Right ventricle myocardium superior (tissue), 1 donor: ENCODE data around the gene CPN2. TPM values are rescaled to one million over a fixed set of nuclear protein-coding genes. Genes with fewer than 3 reads are reported as not detected.

ENCODE experiments used
- ATAC-seq: fragments of 200-7000 bp; cut with Tn5 transposase; one replicate; pipeline ENCODE4 v1.9.1; 2020; ENCODE audit warnings: mild to moderate bottlenecking; ENCODE audit not compliant: poor library complexity
- DNase-seq: peaks from one replicate; pipeline ENCODE4 v3.0.0-alpha.2; 2020
- intact Hi-C: fragments of 100-400 bp; cut with DNase I; formaldehyde crosslinking; loops from one replicate; pipeline ENCODE4 v1.11.2; 2022
- total RNA-seq: library from RNA; stranded (reverse); fragmentation: NEBNext Ultra II Directional; extraction: Animal tissue kit (Norgen Biotek cat#: 25700); gene quantifications from one replicate; pipeline ENCODE4 v1.2.1, GENCODE V29; 2021
- donor health status: DM: no; HTN: yes; CAD: no; lungs with severe emphysema.

Gene CPN2
- total RNA-seq, 1 donor from 2014 or later = 2.4 TPM

DNA sequence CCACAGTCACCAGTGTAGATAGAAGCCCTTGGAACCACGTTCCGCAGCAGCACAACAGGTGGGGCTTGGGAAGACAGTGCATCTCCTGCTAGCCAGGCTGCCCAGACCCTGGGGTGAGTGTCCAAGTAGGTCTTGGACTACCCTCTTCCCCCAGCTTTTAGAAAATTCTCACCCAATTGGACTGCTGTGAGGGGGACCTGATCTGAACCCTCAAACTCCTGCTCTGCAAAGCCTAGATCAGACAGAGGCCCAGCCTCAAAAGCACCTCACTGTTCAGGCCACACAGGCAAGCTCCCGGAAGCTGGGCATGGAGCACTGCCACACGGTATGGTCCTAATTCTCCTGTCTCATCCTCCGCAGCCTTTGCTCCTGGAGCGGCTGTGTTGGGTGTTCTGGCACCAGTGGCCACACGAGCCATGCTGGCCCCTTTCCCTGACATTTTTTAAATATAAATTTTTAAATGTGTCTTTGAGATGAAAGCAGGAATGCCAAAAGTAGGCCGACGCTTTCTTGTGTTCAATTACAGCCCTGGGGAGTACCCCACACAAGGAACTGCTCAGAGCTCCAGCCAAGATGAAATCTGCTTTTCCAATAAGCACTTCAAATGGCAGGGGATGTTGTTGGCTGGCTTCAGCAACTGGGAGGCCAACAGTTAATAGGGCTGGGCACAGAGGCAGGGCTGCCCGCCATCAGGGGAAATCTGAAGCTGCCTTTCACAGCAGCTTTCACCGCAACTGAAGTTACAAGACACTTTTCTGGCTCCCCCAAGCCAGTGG is 40.9 kb downstream of the CPN2 start:
- DNase-seq = no peak
- no peak for ATAC-seq
- intact Hi-C loops = loop anchor here (5.0 kb wide), 1 partner anchor 38 kb away; no protein-coding TSS in a partner anchor

DNA sequence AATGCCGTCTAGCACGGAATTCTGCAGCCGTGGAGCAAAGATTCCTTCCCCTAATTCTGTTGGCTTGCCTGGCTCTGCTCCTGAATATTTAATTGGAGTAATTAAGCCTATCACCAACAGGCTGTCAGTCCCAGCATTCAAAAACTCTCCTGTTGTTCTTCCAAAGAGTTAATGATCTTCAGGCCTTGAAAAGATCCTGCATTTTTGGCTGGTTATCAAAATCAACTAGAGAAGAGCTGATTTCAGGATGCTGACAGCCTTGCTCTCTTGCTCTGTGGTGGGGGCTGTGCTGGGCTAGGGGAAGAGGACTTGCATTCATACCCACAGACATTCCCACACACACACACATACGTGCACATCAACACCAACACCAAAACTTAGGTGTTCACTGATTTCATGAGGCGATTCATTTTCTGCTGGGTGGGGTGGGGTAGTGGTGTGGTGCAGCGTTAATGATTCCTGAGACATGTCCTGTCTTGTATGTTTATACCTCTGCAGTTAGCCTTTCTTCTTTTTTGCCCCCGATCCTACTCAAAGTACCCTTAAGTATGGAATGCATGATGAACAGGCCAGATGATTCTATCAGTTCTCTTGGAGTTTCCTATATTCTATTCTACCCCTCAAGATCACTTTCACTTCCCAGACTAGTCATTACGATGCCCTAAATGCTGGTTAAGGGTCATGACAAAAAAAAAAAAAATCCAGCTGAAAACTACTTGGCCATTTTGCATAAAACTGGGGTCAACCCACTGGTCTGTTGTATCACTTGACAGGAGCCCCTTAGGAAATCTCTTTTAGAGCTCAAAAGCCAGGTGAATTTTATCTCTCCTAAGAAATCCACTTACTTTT is 42.3 kb downstream of the CPN2 start:
- ATAC-seq = no peak
- no peak for DNase-seq
- intact Hi-C loops = no loop called here

DNA sequence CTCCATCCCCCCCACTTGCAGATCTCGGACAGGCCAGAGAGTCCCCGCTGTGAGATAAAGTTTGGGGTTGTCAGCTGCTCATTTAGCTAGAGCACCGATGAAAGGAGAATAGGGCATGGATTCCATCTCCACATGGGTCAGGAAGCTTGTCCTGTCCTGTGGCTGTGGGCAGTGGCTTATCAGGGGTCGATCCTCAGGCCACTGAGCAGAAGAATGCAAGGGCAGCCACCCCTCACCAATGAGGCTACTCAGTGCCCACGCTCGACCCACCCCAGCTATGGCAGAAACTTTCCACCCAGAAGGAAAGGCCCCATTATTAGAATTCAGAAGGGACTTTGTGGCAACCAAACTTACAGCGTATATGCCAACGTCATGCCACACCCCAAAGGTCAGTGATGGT is 43.3 kb downstream of the CPN2 start:
- no peak for ATAC-seq
- DNase-seq = no peak
- intact Hi-C loops = no loop called here

DNA sequence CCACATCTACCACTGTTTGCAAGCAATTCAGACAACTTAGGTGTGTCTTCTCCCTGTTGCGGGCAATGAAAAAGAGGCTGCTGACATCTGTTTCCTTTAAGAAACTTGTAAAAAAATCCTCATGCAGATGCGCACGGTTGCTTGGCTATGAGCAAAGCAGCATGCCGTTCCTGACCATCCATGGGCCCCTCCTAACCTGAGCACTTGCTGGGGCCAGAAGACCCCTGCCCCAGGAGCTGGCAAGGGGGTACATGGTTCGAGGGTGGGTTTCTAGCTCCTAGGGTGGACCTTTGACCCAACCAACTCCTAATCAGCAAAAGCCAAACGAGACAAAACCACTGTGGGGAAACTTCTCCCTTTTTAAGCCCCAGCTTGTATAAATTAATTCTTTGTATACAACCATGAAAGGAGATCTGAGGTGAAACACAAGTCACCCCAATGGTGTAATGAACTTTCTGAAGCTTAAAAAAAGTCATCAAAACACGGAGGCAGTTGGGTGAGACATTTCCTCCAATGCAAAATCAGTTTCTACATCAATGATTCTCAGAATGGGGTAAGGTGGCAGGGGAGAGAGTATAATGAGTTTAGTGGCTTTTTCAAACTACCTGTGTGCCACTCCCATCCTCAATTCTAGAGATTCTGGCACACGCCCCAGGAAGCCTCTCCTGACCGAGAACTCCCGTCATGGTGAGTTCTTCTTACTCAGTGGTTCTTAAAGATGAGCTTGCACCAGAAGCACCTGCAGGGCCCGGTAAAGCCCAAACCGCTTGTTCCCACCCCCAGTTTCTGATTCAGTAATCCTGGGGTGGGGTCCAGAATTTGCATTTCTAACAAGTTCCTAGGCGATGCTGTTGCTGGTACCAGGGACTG is 44.1 kb downstream of the CPN2 start:
- ATAC-seq (no peak), DNase-seq (no peak)
- intact Hi-C loops = no loop called here

GRCh38 chr3:194306109-194306686 is 44.9 kb downstream of the CPN2 start:
- ATAC-seq = no peak
- intact Hi-C loops = no loop called here

GRCh38 chr3:194305356-194306108 is 45.6 kb downstream of the CPN2 start:
- intact Hi-C loops = no loop called here
- ATAC-seq (no peak), DNase-seq (no peak)

More at GRCh38 chr3:194306109-194306686, 44.9 kb downstream of the CPN2 start:
- no peak for DNase-seq

DNA sequence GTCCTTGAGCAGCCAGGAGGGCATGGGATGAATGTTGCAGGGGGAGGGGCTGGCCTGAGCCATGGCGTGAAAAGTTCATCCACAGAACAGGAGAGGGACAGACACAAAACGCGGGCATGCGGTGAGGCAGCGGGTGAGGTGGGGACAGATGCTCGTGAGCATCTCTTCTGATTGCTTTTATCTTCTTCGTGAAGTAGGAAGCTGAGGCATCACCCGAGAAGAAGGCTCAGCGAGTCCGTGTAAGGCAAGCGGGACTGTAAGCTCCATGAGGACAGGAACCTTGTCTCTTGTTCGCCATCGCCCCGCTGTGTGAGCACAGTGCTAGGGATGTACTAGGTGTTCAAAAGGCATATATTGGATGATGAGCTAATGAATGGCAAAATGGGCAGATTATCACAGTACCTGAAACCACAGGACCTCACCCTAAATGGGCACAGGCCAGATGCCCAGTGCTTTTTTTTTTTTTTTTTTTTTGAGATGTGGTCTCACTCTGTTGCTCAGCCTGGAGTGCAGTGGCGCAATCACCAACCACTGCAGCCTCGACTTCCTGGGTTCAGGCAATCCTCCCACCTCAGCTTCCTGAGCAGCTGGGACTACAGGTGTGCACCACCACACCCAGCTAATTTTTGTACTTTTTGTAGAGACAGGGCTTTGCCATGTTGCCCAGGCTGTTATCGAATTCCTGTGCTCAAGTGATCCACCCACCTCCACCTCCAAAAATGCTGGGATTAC is 46.8 kb downstream of the CPN2 start:
- intact Hi-C loops = no loop called here
- DNase-seq = no peak
- no peak for ATAC-seq

GRCh38 chr3:194303749-194304148 is 47.4 kb downstream of the CPN2 start:
- no peak for DNase-seq
- ATAC-seq = no peak
- intact Hi-C loops = no loop called here

GRCh38 chr3:194301730-194302129 is 49.4 kb downstream of the CPN2 start:
- no peak for DNase-seq

DNA sequence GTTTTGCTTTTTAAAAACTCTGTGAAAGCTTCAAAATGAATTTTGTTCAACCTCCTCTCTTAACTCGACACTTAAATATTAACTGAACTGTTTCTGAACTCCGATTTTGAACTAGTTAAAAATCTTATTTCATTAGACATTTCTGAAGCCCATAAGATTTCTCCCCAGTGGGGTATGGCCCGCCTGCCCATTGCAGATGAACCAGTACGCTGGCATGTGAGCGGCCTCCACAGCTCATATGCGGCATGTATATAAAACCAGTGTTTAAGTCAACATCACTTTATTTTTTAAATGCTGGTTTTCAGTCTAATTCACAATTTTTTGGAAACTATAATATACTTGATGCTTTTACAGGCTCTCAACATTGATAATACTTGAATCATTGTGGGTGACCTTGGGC is 50.2 kb downstream of the CPN2 start:
- DNase-seq (no peak), ATAC-seq (no peak)
- intact Hi-C loops = no loop called here

More at GRCh38 chr3:194301730-194302129, 49.4 kb downstream of the CPN2 start:
- intact Hi-C loops = no loop called here
- no peak for ATAC-seq

GRCh38 chr3:194300382-194300758 is 50.8 kb downstream of the CPN2 start:
- peak; percentile 79 for DNase-seq
- ATAC-seq = peak; percentile 87
- intact Hi-C loops = no loop called here

DNA sequence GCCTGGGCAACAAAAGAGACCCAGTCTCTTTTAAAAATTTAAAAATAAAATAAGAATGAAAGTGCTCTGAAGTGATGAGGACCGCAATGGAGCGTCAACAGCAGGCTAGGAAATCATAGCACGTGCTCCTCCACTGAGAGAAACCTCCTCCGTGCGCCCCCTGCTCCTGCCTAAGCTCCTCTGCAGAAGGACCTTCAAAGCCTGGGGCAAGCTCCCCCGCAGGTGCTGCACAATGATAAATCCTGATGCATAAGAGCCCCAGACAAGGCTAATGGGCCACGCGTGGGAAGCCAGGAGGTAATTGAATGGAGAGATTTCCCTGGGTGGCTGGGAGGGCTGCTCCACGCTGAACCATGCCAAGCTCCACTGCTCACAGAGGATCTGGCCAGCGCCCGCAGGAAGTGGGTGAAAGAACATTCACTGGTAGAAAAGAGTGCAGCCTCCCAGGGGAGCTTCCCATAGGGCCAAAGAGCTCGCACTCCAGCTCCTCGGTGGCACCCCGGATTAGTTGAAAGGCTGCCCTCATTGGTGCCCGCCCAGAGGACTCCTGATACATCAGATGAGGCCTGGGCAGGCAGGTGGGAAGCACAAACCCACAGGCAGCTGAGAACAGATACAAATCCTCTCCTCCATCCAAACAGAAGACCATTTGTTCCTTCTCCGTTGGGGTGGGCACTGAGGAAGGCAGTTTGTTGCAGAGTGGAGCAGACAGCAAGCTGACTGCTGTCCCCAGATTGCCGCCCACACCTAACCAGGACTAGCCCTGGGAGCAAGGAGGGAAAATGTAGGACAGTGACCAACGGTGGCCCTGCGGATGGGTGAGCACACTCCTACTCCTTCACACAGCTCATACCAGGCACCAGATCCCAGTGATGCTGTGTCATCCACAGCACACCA is 52.5 kb downstream of the CPN2 start:
- ATAC-seq (no peak), DNase-seq (no peak)
- intact Hi-C loops = no loop called here

GRCh38 chr3:194296454-194297263 is 54.5 kb downstream of the CPN2 start:
- DNase-seq = peak; percentile 62

DNA sequence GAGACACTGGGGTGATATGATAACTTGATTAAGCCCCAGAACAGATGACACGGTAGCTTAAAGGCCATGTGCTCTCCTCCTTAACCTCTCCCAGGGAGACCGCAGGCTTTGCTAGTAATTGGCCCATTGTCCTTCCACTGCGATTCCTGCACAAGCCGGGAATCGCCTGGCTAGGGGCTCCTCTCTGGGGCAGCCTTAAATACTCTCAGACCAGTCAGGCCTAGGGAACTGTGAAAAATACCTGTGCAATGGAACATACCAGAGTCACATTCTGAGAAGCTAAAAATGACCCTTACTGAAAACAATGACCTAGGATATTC is 56.3 kb downstream of the CPN2 start:
- no peak for ATAC-seq
- DNase-seq = no peak
- intact Hi-C loops = no loop called here

More at GRCh38 chr3:194296454-194297263, 54.5 kb downstream of the CPN2 start:
- intact Hi-C loops = no loop called here
- peak; percentile 63 for ATAC-seq

DNA sequence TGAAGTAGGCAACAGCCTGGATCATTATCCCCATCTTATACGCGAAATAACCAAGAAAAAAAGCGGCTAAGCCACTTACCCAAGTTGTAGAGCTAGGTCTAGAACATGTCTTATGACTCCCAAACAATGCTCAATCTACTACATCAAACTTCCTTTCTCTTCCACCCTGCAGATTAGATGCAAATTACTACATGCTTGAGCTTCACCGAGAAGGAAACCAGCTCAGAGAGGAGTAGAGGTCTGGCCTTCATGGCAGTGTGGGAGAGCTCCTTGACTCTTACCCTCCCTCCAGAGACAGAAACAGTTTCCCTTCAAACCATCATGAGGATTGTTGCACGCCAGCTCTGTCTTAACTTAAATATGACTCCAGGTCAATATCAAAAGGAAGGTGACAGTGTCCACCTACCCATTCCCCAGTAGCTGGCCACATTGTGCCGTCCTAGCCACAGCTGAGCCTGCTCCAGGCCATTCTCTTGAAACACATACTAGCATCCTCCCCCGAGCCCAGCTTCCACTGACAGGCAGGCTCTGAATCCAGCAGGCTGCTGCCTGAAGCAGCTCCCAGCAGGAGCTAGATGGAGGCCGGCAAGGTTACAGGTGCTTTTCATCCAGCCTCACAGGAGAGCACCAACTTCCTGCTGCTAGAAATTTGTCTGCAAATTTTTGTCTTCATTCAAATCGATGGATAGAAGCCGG is 56.8 kb downstream of the CPN2 start:
- ATAC-seq = no peak
- DNase-seq = no peak
- intact Hi-C loops = no loop called here
